ENCODE measurements around the gene DCLRE1A. TPM values are rescaled to one million over a fixed set of nuclear protein-coding genes. Genes with fewer than 3 reads are reported as not detected.

The DCLRE1A gene
- total RNA-seq, 1 donor from 2014 or later = 7.3 TPM

DNA sequence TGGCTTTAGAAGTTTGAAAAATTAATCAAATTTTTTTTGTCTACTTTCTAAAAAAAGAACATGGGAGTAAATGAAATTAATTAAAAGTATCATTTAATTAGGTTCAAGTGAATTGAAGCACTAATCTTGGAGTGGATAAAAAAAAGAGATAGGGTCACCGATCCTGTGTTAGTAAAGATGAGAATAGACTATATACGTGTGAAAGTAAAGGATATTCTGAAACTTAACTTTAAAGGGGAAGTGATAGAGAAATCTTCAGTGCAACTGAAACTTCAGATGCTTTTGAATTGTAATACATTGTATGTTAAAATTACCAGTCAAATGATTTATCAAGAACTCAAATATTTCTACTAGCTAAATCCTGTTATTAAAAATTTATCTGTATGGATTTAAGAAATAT lies 5.4 kb upstream of the DCLRE1A start:
- no peaks in the 10 kb centered on the region for H3K27me3 Mint-ChIP-seq (ENCODE audit: unreplicated experiment)
- peaks cover 38% of the 10 kb centered on the region for H3K36me3 Mint-ChIP-seq (ENCODE audit: unreplicated experiment)
- peaks cover 12% of the 10 kb centered on the region for H3K9me3 Mint-ChIP-seq (ENCODE audit: unreplicated experiment)
- no peak overlapping the region for H3K4me3 Mint-ChIP-seq (ENCODE audit: unreplicated experiment)
- no peak overlapping the region for H3K27ac Mint-ChIP-seq (ENCODE audit: unreplicated experiment)
- H3K4me1 Mint-ChIP-seq (ENCODE audit: unreplicated experiment) = peaks cover 31% of the 10 kb centered on the region
- DNase-seq (ENCODE audit: extremely low spot score, unreplicated experiment) = no peak
- TF ChIP-seq, protein P1, sequence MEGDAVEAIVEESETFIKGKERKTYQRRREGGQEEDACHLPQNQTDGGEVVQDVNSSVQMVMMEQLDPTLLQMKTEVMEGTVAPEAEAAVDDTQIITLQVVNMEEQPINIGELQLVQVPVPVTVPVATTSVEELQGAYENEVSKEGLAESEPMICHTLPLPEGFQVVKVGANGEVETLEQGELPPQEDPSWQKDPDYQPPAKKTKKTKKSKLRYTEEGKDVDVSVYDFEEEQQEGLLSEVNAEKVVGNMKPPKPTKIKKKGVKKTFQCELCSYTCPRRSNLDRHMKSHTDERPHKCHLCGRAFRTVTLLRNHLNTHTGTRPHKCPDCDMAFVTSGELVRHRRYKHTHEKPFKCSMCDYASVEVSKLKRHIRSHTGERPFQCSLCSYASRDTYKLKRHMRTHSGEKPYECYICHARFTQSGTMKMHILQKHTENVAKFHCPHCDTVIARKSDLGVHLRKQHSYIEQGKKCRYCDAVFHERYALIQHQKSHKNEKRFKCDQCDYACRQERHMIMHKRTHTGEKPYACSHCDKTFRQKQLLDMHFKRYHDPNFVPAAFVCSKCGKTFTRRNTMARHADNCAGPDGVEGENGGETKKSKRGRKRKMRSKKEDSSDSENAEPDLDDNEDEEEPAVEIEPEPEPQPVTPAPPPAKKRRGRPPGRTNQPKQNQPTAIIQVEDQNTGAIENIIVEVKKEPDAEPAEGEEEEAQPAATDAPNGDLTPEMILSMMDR (IDR thresholded peaks at IDR 0.05) = no peak

DNA sequence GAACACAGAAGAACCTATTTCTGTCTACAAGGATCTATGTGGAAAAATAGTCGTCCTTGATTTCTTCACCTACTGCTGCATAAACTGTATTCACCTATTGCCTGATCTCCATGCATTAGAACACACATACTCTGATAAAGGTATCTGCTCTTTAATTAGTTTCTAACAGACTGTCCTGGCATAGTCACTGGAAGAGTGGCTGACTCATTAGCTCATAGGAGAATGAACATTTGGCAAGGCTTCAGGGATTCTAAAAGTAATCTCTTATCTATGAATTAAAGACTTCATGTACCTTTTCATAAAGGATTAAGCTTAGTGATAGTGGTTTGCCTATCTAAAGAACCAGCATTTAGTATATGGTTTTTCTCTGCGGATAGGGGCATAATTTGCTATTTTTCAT lies 4.7 kb upstream of the DCLRE1A start:
- TF ChIP-seq, protein P1 (IDR thresholded peaks at IDR 0.05) = no peak
- Mint-ChIP-seq H3K4me3 (ENCODE audit: unreplicated experiment) (no peak overlapping the region), H3K27ac (ENCODE audit: unreplicated experiment) (no peak overlapping the region), H3K36me3 (ENCODE audit: unreplicated experiment) (peaks cover 31% of the 10 kb centered on the region), H3K9me3 (ENCODE audit: unreplicated experiment) (peaks cover 8% of the 10 kb centered on the region), H3K4me1 (ENCODE audit: unreplicated experiment) (peaks cover 34% of the 10 kb centered on the region), H3K27me3 (ENCODE audit: unreplicated experiment) (no peaks in the 10 kb centered on the region)
- no peak for DNase-seq (ENCODE audit: extremely low spot score, unreplicated experiment)

DNA sequence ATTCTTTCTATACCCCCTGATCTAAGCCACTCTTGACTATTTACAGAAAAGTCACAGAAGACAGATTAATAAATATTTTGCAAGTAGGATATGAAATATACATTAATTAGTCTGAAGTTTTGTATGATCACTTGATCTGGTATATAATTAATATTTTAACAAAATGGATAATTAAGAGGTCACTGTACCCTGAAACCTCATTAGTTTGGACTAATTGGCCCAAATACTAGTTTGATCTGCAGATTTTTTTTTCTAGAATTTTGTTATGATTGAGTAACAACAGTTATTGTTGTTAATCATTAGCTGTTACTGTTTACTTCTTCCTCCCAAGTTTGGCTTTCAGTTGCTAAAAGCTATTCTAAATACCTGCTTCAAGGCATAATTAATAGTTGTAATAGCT lies 3.3 kb upstream of the DCLRE1A start:
- H3K4me1 Mint-ChIP-seq (ENCODE audit: unreplicated experiment) = peaks cover 40% of the 10 kb centered on the region
- H3K27ac Mint-ChIP-seq (ENCODE audit: unreplicated experiment) = no peak overlapping the region
- H3K4me3 Mint-ChIP-seq (ENCODE audit: unreplicated experiment) = no peak overlapping the region
- TF ChIP-seq, protein P1 (IDR thresholded peaks at IDR 0.05) = no peak
- peaks cover 8% of the 10 kb centered on the region for H3K9me3 Mint-ChIP-seq (ENCODE audit: unreplicated experiment)
- peaks cover 25% of the 10 kb centered on the region for H3K36me3 Mint-ChIP-seq (ENCODE audit: unreplicated experiment)
- H3K27me3 Mint-ChIP-seq (ENCODE audit: unreplicated experiment) = no peaks in the 10 kb centered on the region
- no peak for DNase-seq (ENCODE audit: extremely low spot score, unreplicated experiment)

DNA sequence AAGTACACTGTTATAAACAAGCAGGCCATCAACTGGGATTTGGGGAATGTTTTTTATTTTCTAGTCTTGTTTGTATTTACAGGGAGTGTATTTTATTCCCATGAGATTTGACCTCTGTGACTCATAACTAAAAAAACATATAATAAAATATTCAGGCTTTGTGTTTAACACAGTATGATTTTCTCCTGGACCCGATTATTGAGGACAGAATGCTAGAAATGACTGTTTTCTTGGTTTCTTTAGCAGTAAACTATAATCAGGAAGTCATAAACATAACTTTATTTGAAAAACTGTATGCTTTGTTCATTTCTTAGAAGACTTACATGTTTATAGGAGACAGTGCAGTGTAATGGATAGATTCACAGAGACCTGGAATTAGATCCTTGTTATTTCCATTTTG lies 2.7 kb upstream of the DCLRE1A start:
- peaks cover 8% of the 10 kb centered on the region for H3K9me3 Mint-ChIP-seq (ENCODE audit: unreplicated experiment)
- no peaks in the 10 kb centered on the region for H3K27me3 Mint-ChIP-seq (ENCODE audit: unreplicated experiment)
- no peak for DNase-seq (ENCODE audit: extremely low spot score, unreplicated experiment)
- peaks cover 24% of the 10 kb centered on the region for H3K36me3 Mint-ChIP-seq (ENCODE audit: unreplicated experiment)
- peaks cover 43% of the 10 kb centered on the region for H3K4me1 Mint-ChIP-seq (ENCODE audit: unreplicated experiment)
- peak overlapping the region; percentile 99 for H3K27ac Mint-ChIP-seq (ENCODE audit: unreplicated experiment)
- TF ChIP-seq, protein P1 (IDR thresholded peaks at IDR 0.05) = no peak
- H3K4me3 Mint-ChIP-seq (ENCODE audit: unreplicated experiment) = peak overlapping the region; percentile 91

DNA sequence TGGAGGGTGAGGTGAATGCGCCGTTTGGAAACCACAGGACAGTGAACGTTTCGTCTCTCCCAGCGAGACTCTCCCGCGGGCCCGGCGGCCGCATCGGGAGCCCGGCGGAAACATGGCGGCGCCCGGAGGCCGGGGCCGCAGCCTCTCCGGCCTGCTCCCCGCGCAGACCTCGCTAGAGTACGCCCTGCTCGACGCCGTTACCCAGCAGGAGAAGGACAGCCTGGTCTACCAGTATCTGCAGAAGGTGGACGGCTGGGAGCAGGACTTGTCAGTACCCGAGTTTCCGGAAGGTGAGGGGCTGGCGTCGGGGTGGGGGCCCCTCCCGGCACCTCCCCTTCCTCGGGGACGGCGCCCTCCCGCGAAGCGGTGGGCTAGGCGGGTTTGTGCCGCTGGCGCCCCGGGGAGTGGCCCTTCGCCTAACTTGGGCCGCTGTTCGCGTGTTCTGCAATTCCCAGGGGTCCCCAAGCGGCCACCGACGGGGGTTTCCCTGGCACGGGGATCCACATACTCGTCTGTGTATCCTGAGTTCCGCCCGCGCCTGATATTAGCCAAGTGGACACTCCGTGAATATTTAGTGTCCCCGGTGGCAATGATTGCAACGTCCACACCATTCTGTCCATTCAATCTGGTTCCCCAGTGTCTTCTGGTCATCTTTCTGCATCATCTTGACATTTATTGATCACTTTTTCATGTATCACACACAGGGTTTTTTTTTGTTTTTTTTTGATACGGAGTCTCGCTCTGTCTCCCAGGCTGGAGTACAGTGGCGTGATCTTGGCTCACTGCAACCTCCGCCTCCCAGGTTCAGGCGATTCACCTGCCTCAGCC lies 1.1 kb upstream of the DCLRE1A start:
- DNase-seq (ENCODE audit: extremely low spot score, unreplicated experiment) = peak; percentile 87
- TF ChIP-seq, protein P1 (IDR thresholded peaks at IDR 0.05) = no peak
- peaks cover 50% of the 10 kb centered on the region for H3K4me1 Mint-ChIP-seq (ENCODE audit: unreplicated experiment)
- H3K27me3 Mint-ChIP-seq (ENCODE audit: unreplicated experiment) = no peaks in the 10 kb centered on the region
- peak overlapping the region; percentile 91 for H3K4me3 Mint-ChIP-seq (ENCODE audit: unreplicated experiment)
- peaks cover 15% of the 10 kb centered on the region for H3K36me3 Mint-ChIP-seq (ENCODE audit: unreplicated experiment)
- H3K9me3 Mint-ChIP-seq (ENCODE audit: unreplicated experiment) = no peaks in the 10 kb centered on the region
- H3K27ac Mint-ChIP-seq (ENCODE audit: unreplicated experiment) = peak overlapping the region; percentile 99

All from osteocyte (in vitro differentiated cells).